OCI-LY7 (cell line): ENCODE measurements around the gene RAD51B. TPM values are rescaled to one million over a fixed set of nuclear protein-coding genes. Genes with fewer than 3 reads are reported as not detected.

ENCODE experiments used
- BruUV-seq: library from RNA; stranded (reverse); fragments of 400-500 nt; replicated peaks from 2 replicates; lab custom pipeline; 2021; lab: Mats Ljungman, UMichigan
- CTCF ChIA-PET: fragments of 300-600 bp; sonication (Branson Sonifier 250); formaldehyde crosslinking; loops from one replicate; lab custom pipeline; 2022; ENCODE audit warnings: antibody characterized with exemption; ENCODE audit not compliant: unreplicated experiment; lab: Charles Lee
- POLR2A ChIA-PET: fragments of 300-600 bp; sonication (Branson Sonifier 250); formaldehyde crosslinking; loops from one replicate; lab custom pipeline; 2022; ENCODE audit warnings: antibody characterized with exemption; lab: Charles Lee
- DNase-seq: peaks from one replicate; pipeline ENCODE4 v3.0.0-alpha.2; 2015; ENCODE audit warnings: low spot score
- H2AFZ ChIP-seq: fragments of 200-600 bp; sonication (generic), shearing (Covaris generic); 2 replicates; pipeline ENCODE4 v1.6.1; 2014; ENCODE audit warnings: mild to moderate bottlenecking, antibody characterized with exemption, low read length, moderate library complexity
- H3K27ac ChIP-seq: fragments of 200-600 bp; sonication (generic); 2 replicates; pipeline ENCODE4 v1.5.1; 2014; ENCODE audit warnings: mixed run types, low read depth, mild to moderate bottlenecking, moderate library complexity, low read length, inconsistent platforms; ENCODE audit not compliant: poor library complexity, severe bottlenecking
- H3K36me3 ChIP-seq: fragments of 200-600 bp; sonication (generic); 2 replicates; pipeline ENCODE4 v1.6.1; 2014; ENCODE audit warnings: mild to moderate bottlenecking, antibody characterized with exemption, low read length, moderate library complexity, mixed read lengths; ENCODE audit not compliant: insufficient read depth
- H3K4me1 ChIP-seq: fragments of 200-600 bp; sonication (generic); 2 replicates; pipeline ENCODE4 v1.5.1; 2014; ENCODE audit warnings: mild to moderate bottlenecking, low read length; ENCODE audit not compliant: insufficient read depth, poor library complexity, severe bottlenecking
- H3K4me2 ChIP-seq: fragments of 200-600 bp; sonication (generic); 2 replicates; pipeline ENCODE4 v1.6.1; 2014; ENCODE audit warnings: mild to moderate bottlenecking, low read length
- H3K4me3 ChIP-seq: fragments of 200-600 bp; sonication (generic); 2 replicates; pipeline ENCODE4 v1.5.1; 2014; ENCODE audit warnings: mild to moderate bottlenecking, low read depth, low read length; ENCODE audit not compliant: poor library complexity, severe bottlenecking
- H3K79me2 ChIP-seq: fragments of 200-600 bp; sonication (generic); 2 replicates; pipeline ENCODE4 v1.6.1; 2016; ENCODE audit warnings: low read depth, mild to moderate bottlenecking, low read length, moderate library complexity, mixed read lengths; ENCODE audit not compliant: insufficient read depth
- H3K9me2 ChIP-seq: fragments of 200-600 bp; sonication (generic); 2 replicates; pipeline ENCODE4 v1.6.1; 2016; ENCODE audit warnings: mild to moderate bottlenecking, low read length, mixed read lengths; ENCODE audit not compliant: insufficient read depth
- H3K9me3 ChIP-seq: fragments of 200-600 bp; sonication (generic); 2 replicates; pipeline ENCODE4 v1.6.1; 2014; ENCODE audit warnings: mild to moderate bottlenecking, mixed run types, low read length, mixed read lengths
- H4K20me1 ChIP-seq: fragments of 200-600 bp; sonication (generic); 2 replicates; pipeline ENCODE4 v1.6.1; 2014; ENCODE audit warnings: mild to moderate bottlenecking, antibody characterized with exemption, low read length, moderate library complexity, mixed read lengths; ENCODE audit not compliant: insufficient read depth
- CTCF ChIP-seq: fragments of 200-600 bp; sonication (generic); conservative IDR thresholded peaks from 2 replicates; pipeline ENCODE4 v1.5.1; 2014; ENCODE audit warnings: mild to moderate bottlenecking, antibody characterized with exemption, low read length, moderate library complexity, mixed read lengths
- EZH2phosphoT487 ChIP-seq: fragments of 200-600 bp; sonication (generic); IDR thresholded peaks from 2 replicates; pipeline ENCODE4 v1.6.1; 2018; ENCODE audit warnings: low read depth, borderline replicate concordance, mild to moderate bottlenecking, mixed run types, antibody characterized with exemption, low read length, moderate library complexity, mixed read lengths
- intact Hi-C: fragments of 100-400 bp; cut with micrococcal nuclease; formaldehyde crosslinking; loops from one replicate; pipeline ENCODE4 v1.10.0; 2022; ENCODE audit not compliant: unreplicated experiment
- total RNA-seq, 2 experiments: library from RNA; depleted of rRNA in 1 of 2; stranded (reverse); fragments of >200 nt in 1 of 2; shearing (Covaris generic) in 1 of 2; gene quantifications; 2 replicates each; pipeline ENCODE4 v1.2.3, GENCODE V29; 2014 to 2022

RAD51B gene
- total RNA-seq, 2 experiments from 2014 or later: 41.4 to 89.9 TPM

GRCh38 chr14:68511129-68512047, 691.8 kb downstream of the RAD51B start:
- H3K36me3 ChIP-seq: no peaks in the 10 kb centered on the region
- CTCF ChIA-PET: no interaction called here

GRCh38 chr14:68512088-68512487, 692.5 kb downstream of the RAD51B start:
- POLR2A ChIA-PET: no interaction called here
- intact Hi-C loops: loop anchor here (5.0 kb wide), 2 partner anchors 280 to 305 kb away; partner anchors contain the start of gene ZFP36L1

More at GRCh38 chr14:68511129-68512047, 691.8 kb downstream of the RAD51B start:
- intact Hi-C loops: loop anchor here (5.0 kb wide), 2 partner anchors 281 to 306 kb away; partner anchors contain the start of gene ZFP36L1
- Histone ChIP-seq H3K79me2 (no peaks in the 10 kb centered on the region), H3K4me2 (no peak overlapping the region), H4K20me1 (no peaks in the 10 kb centered on the region), H3K27ac (no peak overlapping the region), H3K4me1 (peaks cover 62% of the 10 kb centered on the region), H2AFZ (no peak overlapping the region), H3K9me2 (no peaks in the 10 kb centered on the region), H3K9me3 (no peaks in the 10 kb centered on the region), H3K4me3 (no peak overlapping the region)
- POLR2A ChIA-PET: interaction anchor here (0.5 kb wide), 1 partner anchor 60 kb away, joined by 3 read pairs; no protein-coding TSS in a partner anchor
- TF ChIP-seq EZH2phosphoT487 (no peak), CTCF (no peak)
- no TSS peak for BruUV-seq
- no peak for DNase-seq

More at GRCh38 chr14:68512088-68512487, 692.5 kb downstream of the RAD51B start:
- no peak for DNase-seq
- H4K20me1 ChIP-seq: no peaks in the 10 kb centered on the region
- no peak overlapping the region for H2AFZ ChIP-seq
- CTCF ChIA-PET: no interaction called here
- no peaks in the 10 kb centered on the region for H3K36me3 ChIP-seq
- H3K9me3 ChIP-seq: no peaks in the 10 kb centered on the region
- H3K4me2 ChIP-seq: peak overlapping the region; percentile 77; the same call in 1 of the 2 replicates
- BruUV-seq: no TSS peak
- H3K9me2 ChIP-seq: no peaks in the 10 kb centered on the region
- H3K4me1 ChIP-seq: peaks cover 55% of the 10 kb centered on the region
- H3K4me3 ChIP-seq: no peak overlapping the region
- TF ChIP-seq CTCF (no peak), EZH2phosphoT487 (no peak)
- H3K79me2 ChIP-seq: no peaks in the 10 kb centered on the region
- peak overlapping the region; percentile 94 for H3K27ac ChIP-seq
